ENCODE results near the gene STARD5. TPM values are rescaled to one million over a fixed set of nuclear protein-coding genes. Genes with fewer than 3 reads are reported as not detected.

Gene STARD5
- total and polyA plus RNA-seq, 2 donors (not counting 1 experiment from before 2014, with no cell fraction given) = 15.7 to 19.9 TPM

DNA sequence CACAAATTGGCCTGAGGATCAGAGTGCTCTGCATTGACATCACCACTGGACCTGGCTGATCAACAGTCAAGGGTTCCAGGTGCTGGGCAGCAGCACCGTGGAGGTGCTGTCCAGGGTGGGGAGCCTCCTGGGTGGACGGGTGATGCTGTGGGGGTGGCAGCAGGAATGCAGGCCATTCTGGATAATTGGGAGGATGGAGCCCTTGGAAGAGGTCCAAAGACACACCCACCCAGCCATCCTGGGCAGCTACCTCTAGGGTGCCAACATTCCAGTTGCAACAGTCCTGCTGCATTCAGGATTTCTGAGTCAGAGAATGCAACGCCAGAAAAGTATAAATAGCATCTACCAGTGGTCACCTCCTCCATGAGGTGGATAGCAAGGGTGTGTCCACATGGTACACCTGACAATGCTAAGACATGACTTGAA, 26.8 kb downstream of the STARD5 start:
- Mint-ChIP-seq H3K4me1 (peaks cover 92% of the 10 kb centered on the region), H3K27ac (peak overlapping the region; percentile 98), H3K9me3 (ENCODE audit: insufficient read depth) (no peaks in the 10 kb centered on the region), H3K27me3 (no peaks in the 10 kb centered on the region), H3K4me3 (peak overlapping the region; percentile 100)
- 0% methylated on average over 2 of the region's 3 CpGs for WGBS (ENCODE audit: insufficient coverage)
- no peaks in the 10 kb centered on the region for H3K9me3 ChIP-seq (ENCODE audit: control extremely low read depth in 1 of 3, control insufficient read depth in 2 of 3, insufficient read depth in 1 of 3, low read length in 2 of 3)
- POLR2A ChIA-PET = interaction anchor here (0.8 to 6.9 kb wide), 4 partner anchors 10 to 22 kb away, joined by 3 to 63 read pairs (median 8); no protein-coding TSS in a partner anchor
- peak overlapping the region; percentile 79 to 100 (median 87) for H3K4me3 ChIP-seq (ENCODE audit: control extremely low read depth in 1 of 5, extremely low read depth in 1 of 5, insufficient read depth in 1 of 5, low read depth in 2 of 5, low read length in 4 of 5)
- H3K4me2 ChIP-seq (replicated peaks; ENCODE audit: low read depth, low read length, poor library complexity, severe bottlenecking) = peak overlapping the region; percentile 93
- CTCF ChIA-PET = interaction anchor here (1.0 to 8.7 kb wide), 11 partner anchors 8 to 141 kb away, joined by 3 to 146 read pairs (median 10); partner anchors contain the start of gene STARD5
- H3K27me3 ChIP-seq (replicated peaks in 1 of 4; ENCODE audit: control extremely low read depth in 1 of 4, control insufficient read depth in 3 of 4, insufficient read depth in 4 of 4, low read length in 3 of 4) = no peaks in the 10 kb centered on the region
- H4K20me1 ChIP-seq (ENCODE audit: control insufficient read depth, insufficient read depth, low read length, poor library complexity, severe bottlenecking) = peaks cover 30% of the 10 kb centered on the region
- peak overlapping the region; percentile 95 for H3K9ac ChIP-seq (ENCODE audit: low read length)
- intact Hi-C loops (cut with micrococcal nuclease) = no loop called here
- DNase-seq (no peak), ATAC-seq (ENCODE audit: low read depth) (no peak)
- H3K36me3 ChIP-seq (replicated peaks in 1 of 2; ENCODE audit: control extremely low read depth in 1 of 2, control insufficient read depth in 1 of 2, extremely low read depth in 1 of 2, insufficient read depth in 2 of 2, low read length in 1 of 2) = peaks cover 19 to 59% of the 10 kb centered on the region in 2 experiments
- H3K27ac ChIP-seq (ENCODE audit: low read length in 2 of 2) = peak overlapping the region; percentile 95 to 98
- no peak overlapping the region for H2AFZ ChIP-seq (ENCODE audit: insufficient read depth, low read depth, low read length, poor library complexity, severe bottlenecking)
- TF ChIP-seq, protein P1, sequence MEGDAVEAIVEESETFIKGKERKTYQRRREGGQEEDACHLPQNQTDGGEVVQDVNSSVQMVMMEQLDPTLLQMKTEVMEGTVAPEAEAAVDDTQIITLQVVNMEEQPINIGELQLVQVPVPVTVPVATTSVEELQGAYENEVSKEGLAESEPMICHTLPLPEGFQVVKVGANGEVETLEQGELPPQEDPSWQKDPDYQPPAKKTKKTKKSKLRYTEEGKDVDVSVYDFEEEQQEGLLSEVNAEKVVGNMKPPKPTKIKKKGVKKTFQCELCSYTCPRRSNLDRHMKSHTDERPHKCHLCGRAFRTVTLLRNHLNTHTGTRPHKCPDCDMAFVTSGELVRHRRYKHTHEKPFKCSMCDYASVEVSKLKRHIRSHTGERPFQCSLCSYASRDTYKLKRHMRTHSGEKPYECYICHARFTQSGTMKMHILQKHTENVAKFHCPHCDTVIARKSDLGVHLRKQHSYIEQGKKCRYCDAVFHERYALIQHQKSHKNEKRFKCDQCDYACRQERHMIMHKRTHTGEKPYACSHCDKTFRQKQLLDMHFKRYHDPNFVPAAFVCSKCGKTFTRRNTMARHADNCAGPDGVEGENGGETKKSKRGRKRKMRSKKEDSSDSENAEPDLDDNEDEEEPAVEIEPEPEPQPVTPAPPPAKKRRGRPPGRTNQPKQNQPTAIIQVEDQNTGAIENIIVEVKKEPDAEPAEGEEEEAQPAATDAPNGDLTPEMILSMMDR (IDR thresholded peaks at IDR 0.05) = no peak
- TF ChIP-seq EZH2 (IDR thresholded peaks at IDR 0.05; ENCODE audit: borderline replicate concordance, insufficient read depth, low read depth, low read length, poor library complexity, severe bottlenecking) = no peak
- peaks cover 54 to 86% of the 10 kb centered on the region in 2 donors for H3K4me1 ChIP-seq (ENCODE audit: control insufficient read depth in 2 of 2, insufficient read depth in 2 of 2, low read length in 2 of 2)
- peaks cover 94% of the 10 kb centered on the region for H3K79me2 ChIP-seq (ENCODE audit: control insufficient read depth, insufficient read depth, low read length)

DNA sequence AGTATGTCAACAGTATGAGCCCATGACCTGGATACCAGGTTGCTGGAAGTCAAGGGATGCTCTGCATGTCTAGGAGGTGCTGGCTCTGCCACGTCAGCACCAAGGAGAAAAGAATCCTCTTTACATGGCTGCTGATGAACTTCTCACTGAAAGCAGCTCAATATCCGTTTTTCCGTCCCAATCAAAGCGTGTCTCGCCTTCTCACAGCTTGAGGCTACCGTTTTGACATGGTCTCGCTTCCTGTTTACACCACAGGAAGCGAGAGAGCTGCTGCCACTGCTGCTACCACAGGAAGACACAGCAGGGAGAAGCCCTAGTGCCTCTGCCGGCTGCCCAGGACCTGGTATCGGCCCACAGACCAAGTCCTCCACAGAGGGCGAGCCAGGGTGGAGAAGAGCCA, 27.3 kb downstream of the STARD5 start:
- TF ChIP-seq EZH2 (IDR thresholded peaks at IDR 0.05; ENCODE audit: borderline replicate concordance, insufficient read depth, low read depth, low read length, poor library complexity, severe bottlenecking) = no peak
- TF ChIP-seq, protein P1 (IDR thresholded peaks at IDR 0.05) = no peak
- peak overlapping the region; percentile 93 for H3K4me2 ChIP-seq (replicated peaks; ENCODE audit: low read depth, low read length, poor library complexity, severe bottlenecking)
- CTCF ChIA-PET = interaction anchor here (0.8 to 8.7 kb wide), 13 partner anchors 8 to 140 kb away, joined by 3 to 146 read pairs (median 9); partner anchors contain the start of gene STARD5
- POLR2A ChIA-PET = interaction anchor here (0.7 to 6.9 kb wide), 5 partner anchors 10 to 27 kb away, joined by 3 to 63 read pairs (median 4); partner anchors contain the start of gene STARD5
- Mint-ChIP-seq H3K9me3 (ENCODE audit: insufficient read depth) (no peaks in the 10 kb centered on the region), H3K27ac (peak overlapping the region; percentile 98), H3K4me1 (peaks cover 92% of the 10 kb centered on the region), H3K4me3 (peak overlapping the region; percentile 100), H3K27me3 (no peaks in the 10 kb centered on the region)
- H3K27me3 ChIP-seq (replicated peaks in 1 of 4; ENCODE audit: control extremely low read depth in 1 of 4, control insufficient read depth in 3 of 4, insufficient read depth in 4 of 4, low read length in 3 of 4) = no peaks in the 10 kb centered on the region
- peak overlapping the region; percentile 19 for H2AFZ ChIP-seq (ENCODE audit: insufficient read depth, low read depth, low read length, poor library complexity, severe bottlenecking)
- peaks cover 25% of the 10 kb centered on the region for H4K20me1 ChIP-seq (ENCODE audit: control insufficient read depth, insufficient read depth, low read length, poor library complexity, severe bottlenecking)
- intact Hi-C loops (cut with micrococcal nuclease) = loop anchor here (1.0 kb wide), 2 partner anchors 10 to 15 kb away; no protein-coding TSS in a partner anchor
- peaks cover 94% of the 10 kb centered on the region for H3K79me2 ChIP-seq (ENCODE audit: control insufficient read depth, insufficient read depth, low read length)
- H3K4me3 ChIP-seq (ENCODE audit: control extremely low read depth in 1 of 5, extremely low read depth in 1 of 5, insufficient read depth in 1 of 5, low read depth in 2 of 5, low read length in 4 of 5) = peak overlapping the region; percentile 79 to 100 (median 87)
- H3K9ac ChIP-seq (ENCODE audit: low read length) = peak overlapping the region; percentile 95
- peak; percentile 39 for ATAC-seq (ENCODE audit: low read depth)
- peak overlapping the region; percentile 95 to 98 for H3K27ac ChIP-seq (ENCODE audit: low read length in 2 of 2)
- peaks cover 19 to 54% of the 10 kb centered on the region in 2 experiments for H3K36me3 ChIP-seq (replicated peaks in 1 of 2; ENCODE audit: control extremely low read depth in 1 of 2, control insufficient read depth in 1 of 2, extremely low read depth in 1 of 2, insufficient read depth in 2 of 2, low read length in 1 of 2)
- H3K4me1 ChIP-seq (ENCODE audit: control insufficient read depth in 2 of 2, insufficient read depth in 2 of 2, low read length in 2 of 2) = peaks cover 54 to 86% of the 10 kb centered on the region in 2 donors
- 0% methylated on average over 11 of the region's 11 CpGs for WGBS (ENCODE audit: insufficient coverage)
- peak; percentile 89 for DNase-seq
- H3K9me3 ChIP-seq (ENCODE audit: control extremely low read depth in 1 of 3, control insufficient read depth in 2 of 3, insufficient read depth in 1 of 3, low read length in 2 of 3) = no peaks in the 10 kb centered on the region

Measured in B cell (primary cell).